SHP77 (cell line): ENCODE measurements around the gene LMBRD2.
"Not testable (repeated sequence)": the region's sequence is repeated elsewhere in the genome, so short reads cannot be mapped to it uniquely, and the experiment has no call there.

Experiments used
- DNase-seq, 2 experiments: peaks; one replicate each; lab custom pipeline; 2025; lab: John Stamatoyannopoulos, UW

LMBRD2 gene

GRCh38 chr5:36151434-36152323 is at the start of gene LMBRD2, which contains the start of gene SKP2:
TSS of gene LMBRD2 (minus strand) at chr5:36151887. CDS start at chr5:36143349, 8,538 bp downstream.
TSS of gene SKP2 (plus strand) at chr5:36152111. CDS start at chr5:36152263, 152 bp downstream.
- peak; percentile 100 for DNase-seq

- DNase-seq: peak in 1 of 2 experiments; percentile 3
Measured at GRCh38 chr5:36200513-36200912, 48.8 kb upstream of the LMBRD2 start.

DNA sequence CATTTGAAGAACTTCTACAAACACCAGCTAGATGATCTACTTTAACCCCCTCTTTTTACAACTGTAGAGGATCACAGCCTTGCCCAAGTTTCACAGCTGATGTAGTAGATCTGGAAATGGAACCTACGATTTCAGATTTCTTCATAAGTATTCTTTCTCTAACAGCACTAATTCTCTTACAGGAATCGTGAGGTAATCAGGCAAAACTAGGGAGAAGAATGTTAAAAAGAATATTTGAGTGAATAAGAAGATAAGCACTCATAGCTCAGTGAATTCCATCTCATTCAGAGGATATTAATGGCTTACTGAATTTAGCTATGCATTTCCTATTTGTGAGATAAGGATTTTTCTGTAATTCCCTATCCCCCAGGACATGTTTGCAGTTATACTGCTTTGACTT is 47.9 kb upstream of the LMBRD2 start:
- DNase-seq: no peak

- DNase-seq: peak in 1 of 2 experiments; percentile 4
Measured at GRCh38 chr5:36198783-36199182, 47.1 kb upstream of the LMBRD2 start.

- no peak for DNase-seq
Measured at GRCh38 chr5:36198281-36198680, 46.6 kb upstream of the LMBRD2 start.

GRCh38 chr5:36193746-36194145 is 42.1 kb upstream of the LMBRD2 start:
- DNase-seq: no peak

GRCh38 chr5:36184408-36184807 is 32.7 kb upstream of the LMBRD2 start:
- DNase-seq: not testable (repeated sequence)

DNA sequence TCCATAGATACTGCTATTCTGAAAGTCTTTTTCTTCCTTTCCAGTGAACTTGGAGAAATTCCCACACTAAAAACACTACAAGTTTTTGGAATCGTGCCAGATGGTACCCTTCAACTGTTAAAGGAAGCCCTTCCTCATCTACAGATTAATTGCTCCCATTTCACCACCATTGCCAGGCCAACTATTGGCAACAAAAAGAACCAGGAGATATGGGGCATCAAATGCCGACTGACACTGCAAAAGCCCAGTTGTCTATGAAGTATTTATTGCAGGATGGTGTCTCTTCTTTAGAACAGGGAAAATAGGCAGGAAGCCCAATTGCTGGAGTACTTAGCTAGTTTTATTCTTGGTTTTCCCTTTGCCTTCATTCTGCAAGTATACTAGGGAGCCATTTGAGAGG is 30.1 kb upstream of the LMBRD2 start:
- no peak for DNase-seq

GRCh38 chr5:36180556-36181350 is 29.1 kb upstream of the LMBRD2 start:
- no peak for DNase-seq

- DNase-seq: no peak
Measured at GRCh38 chr5:36179950-36180349, 28.3 kb upstream of the LMBRD2 start.

DNA sequence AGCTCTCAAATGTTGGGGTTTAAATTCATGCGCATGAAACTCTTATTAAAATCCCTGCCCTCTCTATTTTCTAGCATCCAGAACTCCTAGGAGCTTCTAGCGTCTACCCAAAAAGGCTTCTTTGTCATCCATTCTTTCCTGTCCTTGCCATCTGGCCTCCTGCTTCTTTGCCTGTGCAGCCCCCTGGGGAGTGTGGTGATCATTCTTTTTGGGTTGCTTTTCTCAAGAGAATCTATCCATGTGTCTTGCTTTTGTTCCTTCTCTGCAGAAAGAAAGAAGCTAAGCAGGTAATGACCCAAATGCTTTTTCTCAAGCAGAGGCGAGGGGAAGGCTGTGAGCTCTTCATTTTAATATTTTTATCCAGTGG is 26.8 kb upstream of the LMBRD2 start:
- no peak for DNase-seq

DNA sequence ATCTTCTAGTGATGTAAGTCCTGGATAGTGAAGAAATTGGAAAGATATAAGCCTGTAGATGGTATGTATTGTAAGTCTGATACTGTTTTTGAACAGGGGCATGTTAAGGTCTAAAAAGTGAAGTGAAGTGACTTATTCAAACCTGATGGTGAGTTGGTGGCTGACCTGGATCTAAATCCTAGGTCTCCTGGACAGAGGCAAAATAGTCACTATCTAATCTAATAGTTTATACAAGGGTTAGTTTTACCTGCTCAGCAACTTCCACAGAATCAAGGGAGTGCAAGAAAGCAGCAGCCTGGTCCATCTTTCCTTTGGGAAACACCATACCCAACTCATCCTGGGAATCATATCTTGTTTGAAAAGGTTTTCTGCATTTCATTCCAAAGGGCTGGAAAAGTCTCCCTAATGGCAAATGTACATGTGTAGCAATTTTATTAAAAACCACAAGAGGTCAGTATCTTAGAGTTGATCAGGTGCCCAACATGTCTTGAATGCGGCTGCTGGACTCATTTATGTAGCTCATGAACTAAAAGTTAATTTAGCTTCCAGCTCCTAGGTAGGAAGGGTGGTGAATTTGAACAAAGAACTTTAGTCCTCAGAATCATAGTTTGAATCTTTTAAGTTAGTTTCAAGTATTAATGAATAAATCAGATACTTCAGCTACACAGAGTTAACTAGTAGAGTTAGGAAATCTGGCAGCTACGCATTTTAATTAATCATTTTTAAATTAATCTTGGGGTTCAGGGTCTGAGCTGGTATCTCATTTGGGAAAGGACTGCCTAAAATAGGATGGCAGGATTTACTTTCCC is 26.2 kb upstream of the LMBRD2 start:
- DNase-seq: peak; percentile 60 to 65

GRCh38 chr5:36177154-36177553 is 25.5 kb upstream of the LMBRD2 start:
- no peak for DNase-seq

GRCh38 chr5:36175043-36175442 is 23.4 kb upstream of the LMBRD2 start:
- no peak for DNase-seq

DNA sequence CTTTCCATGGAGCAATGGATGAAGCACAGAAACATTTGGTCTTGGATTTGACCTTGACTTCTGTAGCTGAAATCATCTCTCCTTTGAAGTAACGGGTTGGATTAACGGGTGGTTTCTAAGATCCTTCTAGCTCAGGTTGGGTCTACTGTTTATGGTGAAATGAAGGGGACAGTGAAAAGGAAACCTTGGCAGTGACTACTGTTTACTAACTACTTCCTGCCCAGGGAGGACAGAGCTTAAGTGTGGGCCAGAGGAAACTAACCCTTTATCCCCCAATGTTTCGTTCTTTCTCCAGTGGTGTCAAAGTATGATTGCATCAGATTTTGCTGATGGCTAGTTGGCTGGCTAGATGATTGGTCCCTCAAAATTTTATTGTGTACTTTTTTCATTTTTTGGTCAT is 22.4 kb upstream of the LMBRD2 start:
- DNase-seq: no peak

DNA sequence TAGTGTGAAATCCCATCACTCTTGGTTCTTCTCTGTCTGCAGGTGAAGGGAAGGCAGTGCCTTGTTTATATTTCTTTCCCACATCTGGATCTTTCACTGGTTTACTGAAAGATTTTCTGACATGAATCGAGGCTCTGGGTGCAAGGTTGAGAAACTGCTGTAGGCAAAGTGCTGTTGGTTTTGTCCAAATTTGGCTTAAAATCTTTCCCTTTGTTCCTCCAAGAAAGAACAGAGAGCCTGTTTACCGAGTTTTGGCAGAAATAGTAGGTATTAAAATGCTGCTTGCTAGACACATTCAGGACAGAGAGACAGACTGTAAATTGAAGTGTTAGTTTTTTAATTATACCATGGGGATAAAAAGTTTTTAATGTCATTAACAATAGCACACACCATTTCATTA is 21.7 kb upstream of the LMBRD2 start:
- DNase-seq: no peak

GRCh38 chr5:36172599-36172998 is 20.9 kb upstream of the LMBRD2 start:
- no peak for DNase-seq

DNA sequence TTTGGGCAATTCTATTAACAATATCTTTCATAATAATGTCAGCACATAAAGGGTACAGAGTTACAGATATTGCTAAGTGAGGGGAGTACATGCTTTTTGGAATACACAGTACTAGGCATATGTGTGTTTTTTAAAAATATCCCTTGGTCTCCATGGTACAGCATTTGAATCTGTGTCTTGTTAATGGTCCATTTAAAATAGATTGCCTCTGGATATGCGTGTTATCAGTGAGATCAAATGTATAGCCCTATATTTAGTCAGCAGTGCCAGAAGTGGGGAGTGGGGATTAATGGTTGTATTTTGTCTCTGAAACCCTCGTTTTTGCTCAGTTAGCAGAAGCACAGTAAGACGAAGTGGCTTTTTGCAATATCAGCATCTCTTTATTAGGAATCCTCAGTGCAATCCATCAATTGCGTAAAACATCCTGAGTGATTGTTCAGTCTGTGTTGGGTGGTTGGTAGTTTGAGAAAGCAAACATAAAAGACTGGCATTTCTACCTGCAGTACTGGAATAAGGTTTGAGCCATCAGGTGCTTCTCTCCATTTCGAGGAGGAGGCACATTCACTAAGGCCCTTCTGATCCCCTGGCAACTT is 19.2 kb upstream of the LMBRD2 start:
- DNase-seq: no peak

- DNase-seq: no peak
Measured at GRCh38 chr5:36168737-36169136, 17.1 kb upstream of the LMBRD2 start.

- no peak for DNase-seq
Measured at GRCh38 chr5:36164461-36164860, 12.8 kb upstream of the LMBRD2 start.

- no peak for DNase-seq
Measured at GRCh38 chr5:36162810-36163486, 11.3 kb upstream of the LMBRD2 start.
